IMR-90 (cell line): ENCODE measurements around the gene CREB5. TPM values are rescaled to one million over a fixed set of nuclear protein-coding genes. Genes with fewer than 3 reads are reported as not detected.

ENCODE experiments used
- ATAC-seq: fragments of 200-7000 bp; cut with Tn5 transposase; 2 replicates; pipeline ENCODE4 v1.9.1; 2020; ENCODE audit warnings: low read depth, mild to moderate bottlenecking, moderate library complexity
- BruUV-seq: library from RNA; stranded (reverse); fragments of 400-500 nt; replicated peaks from 2 replicates; lab custom pipeline; 2021; lab: Mats Ljungman, UMichigan
- CTCF ChIA-PET: fragments of 300-600 bp; formaldehyde crosslinking; extraction: SDS; loops from one replicate; lab custom pipeline; 2021; ENCODE audit warnings: antibody characterized with exemption; lab: Yijun Ruan, JAX
- POLR2A ChIA-PET: fragments of 300-600 bp; sonication (Branson Sonifier 250); formaldehyde crosslinking; loops from one replicate; lab custom pipeline; 2022; ENCODE audit warnings: antibody characterized with exemption; ENCODE audit not compliant: unreplicated experiment; lab: Charles Lee
- DNase-seq: peaks from one replicate; pipeline ENCODE4 v3.0.0; 2013
- H2AFZ ChIP-seq: replicated peaks from 2 replicates; pipeline ENCODE3; 2013; ENCODE audit warnings: low read length, mild to moderate bottlenecking; ENCODE audit not compliant: poor library complexity
- H2AK5ac ChIP-seq: 2 replicates; pipeline ENCODE4 v1.6.1; 2013; ENCODE audit warnings: low read depth, low read length, inconsistent platforms
- H2AK9ac ChIP-seq: replicated peaks from 2 replicates; pipeline ENCODE3; 2013; ENCODE audit warnings: mild to moderate bottlenecking, low read depth, low read length, moderate library complexity; ENCODE audit not compliant: poor library complexity
- H2BK120ac ChIP-seq: 2 replicates; pipeline ENCODE4 v1.6.1; 2013; ENCODE audit warnings: low read depth, low read length, inconsistent platforms
- H2BK15ac ChIP-seq: 3 replicates; pipeline ENCODE4 v1.6.1; 2013; ENCODE audit warnings: low read depth, low read length, inconsistent platforms
- H2BK20ac ChIP-seq: 2 replicates; pipeline ENCODE4 v1.6.1; 2013; ENCODE audit warnings: low read depth, mild to moderate bottlenecking, inconsistent platforms, low read length, moderate library complexity
- H2BK5ac ChIP-seq: 2 replicates; pipeline ENCODE4 v1.6.1; 2013; ENCODE audit warnings: mild to moderate bottlenecking, low read depth, low read length, inconsistent platforms; ENCODE audit not compliant: poor library complexity, severe bottlenecking
- H3K14ac ChIP-seq: replicated peaks from 2 replicates; pipeline ENCODE4 v1.6.1; 2013; ENCODE audit warnings: low read depth, low read length, inconsistent platforms
- H3K18ac ChIP-seq: 2 replicates; pipeline ENCODE4 v1.6.1; 2013; ENCODE audit warnings: low read depth, low read length, control low read depth
- H3K23ac ChIP-seq: 2 replicates; pipeline ENCODE4 v1.6.1; 2013; ENCODE audit warnings: low read depth, low read length, inconsistent platforms
- H3K27ac ChIP-seq: 2 replicates; pipeline ENCODE4 v1.5.1; 2013; ENCODE audit warnings: mild to moderate bottlenecking, control low read depth, low read length; ENCODE audit not compliant: insufficient read depth
- H3K27me3 ChIP-seq: 2 replicates; pipeline ENCODE4 v1.6.1; 2013; ENCODE audit warnings: low read length; ENCODE audit not compliant: control insufficient read depth, insufficient read depth
- H3K36me3 ChIP-seq: 2 replicates; pipeline ENCODE4 v1.6.1; 2013; ENCODE audit warnings: low read length, mixed read lengths; ENCODE audit not compliant: control insufficient read depth, insufficient read depth
- H3K4ac ChIP-seq: 2 replicates; pipeline ENCODE4 v1.6.1; 2013; ENCODE audit warnings: low read depth, low read length, inconsistent platforms
- H3K4me1 ChIP-seq: 2 replicates; pipeline ENCODE4 v1.6.1; 2013; ENCODE audit warnings: low read length, mixed read lengths; ENCODE audit not compliant: control insufficient read depth, insufficient read depth
- H3K4me2 ChIP-seq: 2 replicates; pipeline ENCODE4 v1.6.1; 2013; ENCODE audit warnings: low read depth, mild to moderate bottlenecking, control low read depth, low read length, moderate library complexity
- H3K4me3 ChIP-seq: 2 replicates; pipeline ENCODE4 v1.5.1; 2013; ENCODE audit warnings: low read depth, mild to moderate bottlenecking, control low read depth, low read length, moderate library complexity; ENCODE audit not compliant: insufficient read depth
- H3K56ac ChIP-seq: 2 replicates; pipeline ENCODE4 v1.6.1; 2013; ENCODE audit warnings: low read length, inconsistent platforms; ENCODE audit not compliant: insufficient read depth; ENCODE audit errors: extremely low read depth
- H3K79me1 ChIP-seq, 2 experiments: 2 replicates each; pipeline ENCODE4 v1.6.1; 2013; ENCODE audit warnings: low read length in 2 of 2, inconsistent platforms in 1 of 2, low read depth in 1 of 2
- H3K9ac ChIP-seq: 2 replicates; pipeline ENCODE4 v1.6.1; 2013; ENCODE audit warnings: low read depth, low read length, control low read depth
- H3K9me1 ChIP-seq: 2 replicates; pipeline ENCODE4 v1.6.1; 2013; ENCODE audit warnings: low read length, inconsistent platforms; ENCODE audit not compliant: insufficient read depth
- H3K9me3 ChIP-seq: 2 replicates; pipeline ENCODE4 v1.6.1; 2013; ENCODE audit warnings: low read length; ENCODE audit not compliant: control insufficient read depth, insufficient read depth
- H4K20me1 ChIP-seq: 2 replicates; pipeline ENCODE4 v1.6.1; 2013; ENCODE audit warnings: low read length, inconsistent platforms; ENCODE audit not compliant: insufficient read depth
- H4K5ac ChIP-seq: 2 replicates; pipeline ENCODE4 v1.6.1; 2013; ENCODE audit warnings: mild to moderate bottlenecking, low read depth, low read length, control low read depth
- H4K8ac ChIP-seq, 2 experiments: 2 replicates each; pipeline ENCODE4 v1.6.1; 2013; ENCODE audit warnings: low read depth in 2 of 2, low read length in 2 of 2, control low read depth in 1 of 2, inconsistent platforms in 1 of 2
- H4K91ac ChIP-seq: 2 replicates; pipeline ENCODE4 v1.6.1; 2013; ENCODE audit warnings: low read depth, low read length, inconsistent platforms; ENCODE audit not compliant: insufficient read depth
- CEBPB ChIP-seq: IDR thresholded peaks from 2 replicates; pipeline ENCODE4 v1.6.1; 2012; ENCODE audit warnings: low read depth, low read length, improper control_type of control experiment
- CHD1 ChIP-seq: IDR thresholded peaks from 2 replicates; pipeline ENCODE4 v1.6.1; 2012; ENCODE audit warnings: low read depth, low read length, improper control_type of control experiment
- MAZ ChIP-seq: IDR thresholded peaks from 2 replicates; pipeline ENCODE4 v1.6.1; 2012; ENCODE audit warnings: low read depth, mild to moderate bottlenecking, low read length, improper control_type of control experiment, moderate library complexity, borderline replicate concordance
- MXI1 ChIP-seq: IDR thresholded peaks from 2 replicates; pipeline ENCODE4 v1.6.1; 2012; ENCODE audit warnings: low read depth, mild to moderate bottlenecking, low read length, moderate library complexity, borderline replicate concordance
- POLR2A ChIP-seq: IDR thresholded peaks from 2 replicates; pipeline ENCODE4 v1.6.1; 2012; ENCODE audit warnings: mild to moderate bottlenecking, low read depth, low read length
- RAD21 ChIP-seq: IDR thresholded peaks from 2 replicates; pipeline ENCODE4 v1.6.1; 2012; ENCODE audit warnings: low read length, improper control_type of control experiment
- RFX5 ChIP-seq: IDR thresholded peaks from 2 replicates; pipeline ENCODE4 v1.8.0; 2012; ENCODE audit warnings: low read depth, mild to moderate bottlenecking, low read length, moderate library complexity
- WGBS, 2 experiments: methylation state at CpG; one replicate each; pipeline versions ENCODE4 v1.1.5 to v1.1.7; 2013; ENCODE audit warnings: missing lambda C conversion rate in 2 of 2; ENCODE audit not compliant: insufficient read length in 1 of 2; ENCODE audit errors: extremely low coverage in 2 of 2; 5-methylcytosine and 5-hydroxymethylcytosine counted together
- dilution Hi-C: fragments of 300-500 bp; cut with HindIII; formaldehyde crosslinking; loops from one replicate; pipeline ENCODE4 v1.14.3; 2018; ENCODE audit warnings: low sequenced_read_pairs; ENCODE audit not compliant: unreplicated experiment
- in situ Hi-C: fragments of 300-500 bp; cut with MboI; formaldehyde crosslinking; loops from 3 replicates; pipeline ENCODE4 v1.14.3; 2019; ENCODE audit warnings: low sequenced_read_pairs, inconsistent platforms, mixed read lengths
- intact Hi-C: fragments of 100-400 bp; cut with micrococcal nuclease; formaldehyde crosslinking; loops from 2 replicates; pipeline ENCODE4 v1.10.0; 2022
- polyA plus RNA-seq, 3 experiments: library from polyadenylated mRNA; depleted of rRNA; stranded (reverse); fragments of >200 nt; gene quantifications; 2 replicates each; pipeline ENCODE4 v1.2.3, GENCODE V29; 2012; ENCODE audit warnings: low replicate concordance in 1 of 3
- total RNA-seq: library from RNA; depleted of rRNA; stranded (reverse); fragments of >200 nt; gene quantifications from 2 replicates; pipeline ENCODE4 v1.2.3, GENCODE V29; 2012
- TF ChIP-seq, protein P1 (sequence below): conservative IDR thresholded peaks from 2 replicates; pipeline ENCODE4 v1.5.1; 2012; ENCODE audit warnings: mild to moderate bottlenecking, low read depth, low read length, improper control_type of control experiment

CREB5 gene
- total and polyA plus RNA-seq, 2 of the 4 experiments (the other 2 are of a cell fraction), result 7.3 to 13.1 TPM

DNA sequence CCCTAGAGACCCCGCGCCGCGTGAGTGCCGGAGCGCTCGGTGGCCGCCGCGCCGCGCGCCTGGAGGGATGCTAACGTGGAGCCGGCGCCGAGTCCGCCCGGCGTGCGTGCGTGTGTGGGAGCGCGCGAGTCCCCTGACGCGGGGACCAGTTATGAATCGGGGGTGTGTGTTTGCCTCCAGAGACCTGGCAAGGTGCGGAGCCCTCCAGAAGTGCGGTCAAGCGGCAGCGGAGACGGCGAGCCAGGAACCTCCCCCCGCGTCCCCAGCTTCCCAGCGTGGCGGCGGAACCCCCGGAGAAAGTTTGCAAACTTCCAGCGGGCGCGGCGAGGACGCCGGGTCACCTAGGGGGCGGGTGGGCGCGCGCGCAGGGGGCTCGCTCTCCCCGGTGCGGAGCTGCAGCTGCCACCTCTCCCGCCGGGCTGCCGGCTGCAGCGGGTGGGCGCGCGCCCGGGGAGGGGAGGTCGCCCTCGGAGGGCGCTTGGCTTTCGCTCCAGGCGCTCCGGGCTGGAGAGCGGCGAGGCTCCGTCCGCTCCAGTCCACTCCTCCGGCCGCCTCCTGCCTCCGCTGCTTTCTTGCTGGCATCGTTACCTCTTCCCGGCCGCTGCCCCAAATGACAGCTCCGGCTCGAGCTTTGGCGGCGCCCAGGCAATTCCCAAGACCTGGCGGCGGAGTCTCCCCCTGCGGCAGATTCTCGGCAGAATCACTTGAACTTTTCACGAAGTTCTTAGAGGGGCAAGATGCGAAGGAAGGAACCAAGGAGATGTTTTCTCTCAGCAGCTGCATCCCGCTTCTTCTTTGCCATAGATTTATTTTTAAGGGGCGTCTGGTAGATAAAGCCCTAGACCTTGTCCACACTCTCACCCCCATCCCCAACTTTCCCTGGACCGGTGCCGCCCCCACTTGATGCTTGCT, 2.3 kb upstream of the CREB5 start:
- H2AK9ac ChIP-seq, result peak overlapping the region; percentile 78
- no peak overlapping the region; the same call in 1 of the 2 replicates for H4K5ac ChIP-seq
- dilution Hi-C loops (no loop called here), in situ Hi-C loops (loop anchor here (10.0 kb wide), 1 partner anchor 115 kb away; no protein-coding TSS in a partner anchor), intact Hi-C loops (loop anchor here (1.0 to 5.0 kb wide), 5 partner anchors 111 to 442 kb away; no protein-coding TSS in a partner anchor)
- H3K79me1 ChIP-seq, result peaks cover 3 to 9% of the 10 kb centered on the region in 2 experiments; a peak in 2 of 4 replicates
- POLR2A ChIA-PET, result no interaction called here
- peak; percentile 32 for DNase-seq
- no peak overlapping the region for H2BK120ac ChIP-seq
- 0 out of 2 replicates have a peak, but pooled peaks cover 3% of the 10 kb centered on the region for H3K9me1 ChIP-seq
- H3K9me3 ChIP-seq, result no peaks in the 10 kb centered on the region
- H4K8ac ChIP-seq, result peak overlapping the region in 1 of 2 experiments; percentile 48; a peak in 1 of 4 replicates
- no peaks in the 10 kb centered on the region for H3K36me3 ChIP-seq
- BruUV-seq, result no TSS peak
- TF ChIP-seq CEBPB (no peak), MAZ (no peak), RFX5 (no peak), POLR2A (peak; percentile 26; the same call in 1 of the 2 replicates), RAD21 (no peak), MXI1 (no peak; the same call in 1 of the 2 replicates), CHD1 (peak; percentile 69)
- TF ChIP-seq, protein P1, sequence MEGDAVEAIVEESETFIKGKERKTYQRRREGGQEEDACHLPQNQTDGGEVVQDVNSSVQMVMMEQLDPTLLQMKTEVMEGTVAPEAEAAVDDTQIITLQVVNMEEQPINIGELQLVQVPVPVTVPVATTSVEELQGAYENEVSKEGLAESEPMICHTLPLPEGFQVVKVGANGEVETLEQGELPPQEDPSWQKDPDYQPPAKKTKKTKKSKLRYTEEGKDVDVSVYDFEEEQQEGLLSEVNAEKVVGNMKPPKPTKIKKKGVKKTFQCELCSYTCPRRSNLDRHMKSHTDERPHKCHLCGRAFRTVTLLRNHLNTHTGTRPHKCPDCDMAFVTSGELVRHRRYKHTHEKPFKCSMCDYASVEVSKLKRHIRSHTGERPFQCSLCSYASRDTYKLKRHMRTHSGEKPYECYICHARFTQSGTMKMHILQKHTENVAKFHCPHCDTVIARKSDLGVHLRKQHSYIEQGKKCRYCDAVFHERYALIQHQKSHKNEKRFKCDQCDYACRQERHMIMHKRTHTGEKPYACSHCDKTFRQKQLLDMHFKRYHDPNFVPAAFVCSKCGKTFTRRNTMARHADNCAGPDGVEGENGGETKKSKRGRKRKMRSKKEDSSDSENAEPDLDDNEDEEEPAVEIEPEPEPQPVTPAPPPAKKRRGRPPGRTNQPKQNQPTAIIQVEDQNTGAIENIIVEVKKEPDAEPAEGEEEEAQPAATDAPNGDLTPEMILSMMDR, result no peak
- peaks cover 7% of the 10 kb centered on the region; the same call in 1 of the 2 replicates for H3K4me1 ChIP-seq
- no peak overlapping the region for H3K14ac ChIP-seq
- peak overlapping the region; percentile 99 for H3K4me2 ChIP-seq
- no peak overlapping the region for H2BK20ac ChIP-seq
- peak; percentile 30 for ATAC-seq
- no peaks in the 10 kb centered on the region for H3K27me3 ChIP-seq
- 0 out of 2 replicates have a peak, but pooled peaks cover 3% of the 10 kb centered on the region for H4K20me1 ChIP-seq
- 0 out of 2 replicates have a peak overlapping the region, but pooled peaks have one; percentile 75 for H3K23ac ChIP-seq
- H3K9ac ChIP-seq, result peak overlapping the region; percentile 74
- H2BK15ac ChIP-seq, result no peak overlapping the region
- H2BK5ac ChIP-seq, result no peak overlapping the region
- H2AFZ ChIP-seq, result peak overlapping the region; percentile 87
- peak overlapping the region; percentile 78 for H3K27ac ChIP-seq
- CTCF ChIA-PET, result no interaction called here
- WGBS, 2 experiments, result 0% methylated on average over 23 of the region's 92 CpGs; no CpG with 5 or more reads in 1 of the 2 experiments
- no peak overlapping the region for H3K56ac ChIP-seq
- H3K4me3 ChIP-seq, result peak overlapping the region; percentile 66
- H4K91ac ChIP-seq, result no peak overlapping the region; the same call in 1 of the 2 replicates
- no peak overlapping the region for H2AK5ac ChIP-seq
- peak overlapping the region; percentile 27; the same call in 1 of the 2 replicates for H3K18ac ChIP-seq
- peak overlapping the region; percentile 71; the same call in 1 of the 2 replicates for H3K4ac ChIP-seq
